Astrocyte of the spinal cord (primary cell): Measurements from ENCODE around the gene PTPRD.

Experiments used
- DNase-seq: peaks from one replicate; pipeline ENCODE4 v3.0.0; 2011; ENCODE audit warnings: low read depth, low spot score
- H3K4me3 ChIP-seq: 2 replicates; pipeline ENCODE4 v1.5.1; 2011; ENCODE audit warnings: low read depth, mild to moderate bottlenecking, low read length, moderate library complexity
- in situ Hi-C: cut with HindIII; loops from 2 replicates; pipeline ENCODE4 v1.10.0; 2017; ENCODE audit warnings: low sequenced_read_pairs
- TF ChIP-seq, protein P1 (sequence below): IDR thresholded peaks from 2 replicates; pipeline ENCODE4 v1.5.1; 2012; ENCODE audit warnings: low read depth, mild to moderate bottlenecking, low read length, inconsistent platforms

PTPRD gene

DNA sequence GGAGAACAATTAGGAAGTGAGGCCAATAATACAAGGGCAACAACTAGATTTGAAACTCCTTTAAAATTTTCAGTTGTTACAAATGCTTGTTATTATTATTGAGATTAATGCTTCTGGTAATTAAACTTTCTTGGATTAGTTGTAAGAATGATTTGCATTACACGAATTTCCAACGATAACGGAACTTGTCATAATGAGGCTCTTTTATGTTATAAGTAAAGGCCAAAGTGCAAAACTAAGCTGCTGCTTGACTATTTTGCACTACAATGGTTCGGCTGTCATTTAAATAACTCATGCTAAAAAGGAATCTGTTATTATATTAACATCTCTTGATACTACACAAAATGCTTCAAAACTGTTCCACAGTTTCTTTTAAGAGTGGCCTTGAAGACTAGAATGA is 1007.1 kb downstream of the PTPRD start:
- TF ChIP-seq, protein P1, sequence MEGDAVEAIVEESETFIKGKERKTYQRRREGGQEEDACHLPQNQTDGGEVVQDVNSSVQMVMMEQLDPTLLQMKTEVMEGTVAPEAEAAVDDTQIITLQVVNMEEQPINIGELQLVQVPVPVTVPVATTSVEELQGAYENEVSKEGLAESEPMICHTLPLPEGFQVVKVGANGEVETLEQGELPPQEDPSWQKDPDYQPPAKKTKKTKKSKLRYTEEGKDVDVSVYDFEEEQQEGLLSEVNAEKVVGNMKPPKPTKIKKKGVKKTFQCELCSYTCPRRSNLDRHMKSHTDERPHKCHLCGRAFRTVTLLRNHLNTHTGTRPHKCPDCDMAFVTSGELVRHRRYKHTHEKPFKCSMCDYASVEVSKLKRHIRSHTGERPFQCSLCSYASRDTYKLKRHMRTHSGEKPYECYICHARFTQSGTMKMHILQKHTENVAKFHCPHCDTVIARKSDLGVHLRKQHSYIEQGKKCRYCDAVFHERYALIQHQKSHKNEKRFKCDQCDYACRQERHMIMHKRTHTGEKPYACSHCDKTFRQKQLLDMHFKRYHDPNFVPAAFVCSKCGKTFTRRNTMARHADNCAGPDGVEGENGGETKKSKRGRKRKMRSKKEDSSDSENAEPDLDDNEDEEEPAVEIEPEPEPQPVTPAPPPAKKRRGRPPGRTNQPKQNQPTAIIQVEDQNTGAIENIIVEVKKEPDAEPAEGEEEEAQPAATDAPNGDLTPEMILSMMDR = no peak
- in situ Hi-C loops = no loop called here

DNA sequence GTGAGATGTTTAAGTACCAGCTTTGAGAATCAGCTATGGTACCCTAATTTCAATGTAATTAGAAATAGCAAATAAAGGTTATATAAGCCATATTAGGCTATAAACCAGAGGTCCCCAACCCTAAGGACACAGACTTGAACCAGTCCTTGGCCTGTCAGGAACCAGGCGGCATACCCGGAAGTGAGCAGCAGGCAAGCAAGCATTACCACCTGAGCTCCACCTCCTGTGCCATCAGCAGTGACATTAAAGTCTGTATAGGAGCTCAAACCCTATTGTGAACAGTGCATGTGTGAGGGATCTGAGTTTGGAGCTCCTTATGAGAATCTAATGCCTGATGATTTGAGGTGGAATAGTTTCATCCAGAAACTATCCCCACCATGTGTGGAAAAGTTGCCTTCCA is 1009.5 kb downstream of the PTPRD start:
- no peak for DNase-seq
- in situ Hi-C loops = no loop called here
- H3K4me3 ChIP-seq = no peak overlapping the region
- TF ChIP-seq, protein P1 = no peak

More for the DNA sequence above, 1007.1 kb downstream of the PTPRD start:
- no peak for DNase-seq
- H3K4me3 ChIP-seq = no peak overlapping the region

DNA sequence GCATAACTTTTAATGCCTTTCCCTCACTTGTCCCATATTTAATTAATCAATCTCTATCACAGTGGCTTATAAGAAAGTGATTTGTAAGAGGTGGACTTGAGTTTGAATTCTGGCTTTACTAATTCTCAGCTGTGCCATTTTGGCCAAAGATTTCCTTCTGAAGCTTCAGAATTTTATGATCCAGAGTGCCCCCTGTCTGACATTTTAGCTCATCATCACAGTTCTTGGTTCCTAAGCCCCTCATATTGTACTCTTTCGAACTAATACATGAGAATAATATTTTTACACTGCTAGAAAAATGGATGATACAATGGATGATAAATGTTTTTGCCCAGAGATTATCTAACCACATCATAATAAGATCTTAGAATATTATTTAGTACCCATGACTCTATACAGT is 1014.1 kb downstream of the PTPRD start:
- no peak for DNase-seq
- TF ChIP-seq, protein P1 = no peak
- no peak overlapping the region for H3K4me3 ChIP-seq
- in situ Hi-C loops = no loop called here

DNA sequence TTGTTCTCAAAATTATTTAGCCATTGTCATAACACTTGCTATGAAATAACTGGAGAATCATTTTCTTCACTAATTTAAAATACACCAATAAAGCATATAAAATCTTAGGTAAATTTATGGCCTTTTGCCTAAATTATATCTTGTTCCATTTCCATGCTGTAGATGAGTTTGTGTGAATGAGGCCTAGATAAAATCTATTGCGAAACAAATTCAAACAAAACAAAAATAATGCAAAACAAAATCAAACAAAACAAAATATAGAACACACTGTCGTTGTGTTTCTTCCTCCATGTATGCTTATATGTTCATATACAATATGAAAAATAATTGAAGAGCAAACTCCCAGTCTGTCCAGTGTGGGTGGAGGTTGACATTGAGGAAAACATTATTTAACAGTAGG is 1020.7 kb downstream of the PTPRD start:
- in situ Hi-C loops = no loop called here

DNA sequence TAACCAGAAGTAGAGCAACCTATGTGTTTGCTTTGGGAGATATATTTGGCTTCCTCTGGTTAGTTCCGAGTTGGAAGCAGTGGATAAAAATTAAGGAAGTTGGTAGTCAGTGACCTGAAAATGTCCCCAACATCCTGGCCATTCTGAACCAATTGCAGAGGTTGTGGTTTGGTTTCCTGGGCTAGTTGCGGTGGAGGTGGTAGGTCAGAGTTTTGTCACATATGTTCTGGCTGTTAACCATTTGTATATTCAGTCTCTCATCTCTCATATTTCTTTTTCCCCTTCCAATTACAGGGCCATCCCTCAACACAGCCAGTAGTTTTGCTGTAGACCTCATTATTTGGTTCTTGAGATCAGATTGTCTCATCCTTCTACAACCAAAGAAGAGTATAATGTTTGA is 1026.9 kb downstream of the PTPRD start:
- DNase-seq = no peak
- in situ Hi-C loops = no loop called here
- H3K4me3 ChIP-seq = no peak overlapping the region
- TF ChIP-seq, protein P1 = no peak

More for the DNA sequence above, 1020.7 kb downstream of the PTPRD start:
- H3K4me3 ChIP-seq = no peak overlapping the region
- TF ChIP-seq, protein P1 = no peak
- DNase-seq = no peak

DNA sequence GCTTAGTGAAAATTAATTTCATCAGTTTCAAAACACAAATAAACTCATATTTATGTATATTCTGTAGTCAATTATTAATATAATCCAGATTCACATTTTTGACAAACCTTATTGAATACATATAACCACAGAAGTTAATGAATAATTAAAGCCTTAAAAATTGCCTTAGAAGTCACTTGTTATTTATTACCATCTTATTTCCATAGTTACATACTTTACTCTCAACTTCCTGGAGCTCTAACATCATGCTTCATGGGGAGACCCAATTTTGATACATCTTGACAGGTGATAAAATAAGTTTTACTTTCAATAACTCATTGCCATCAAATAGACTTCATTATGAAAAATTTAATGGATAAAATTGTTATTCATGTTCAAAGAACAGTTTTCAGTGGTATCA is 1038.7 kb downstream of the PTPRD start:
- DNase-seq = no peak
- TF ChIP-seq, protein P1 = no peak
- H3K4me3 ChIP-seq = no peak overlapping the region
- in situ Hi-C loops = no loop called here

DNA sequence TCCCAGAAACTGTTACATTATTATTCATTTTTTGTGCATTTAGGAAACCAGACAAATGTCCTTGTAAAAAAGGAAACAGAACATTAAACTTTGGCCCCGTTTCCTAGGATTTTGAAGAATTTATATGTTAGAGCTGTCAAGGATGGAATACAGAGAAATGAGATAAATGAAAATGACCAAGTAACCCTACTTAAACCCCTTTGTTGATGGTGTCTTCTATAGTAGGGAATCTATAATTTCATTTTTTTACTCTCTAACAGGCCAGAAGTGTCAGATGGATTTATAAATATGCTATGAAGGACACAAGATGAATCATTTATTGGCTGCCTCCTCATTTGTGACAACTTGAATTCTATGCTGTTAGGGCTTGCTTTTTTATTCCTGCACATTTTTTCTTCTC is 1047.1 kb downstream of the PTPRD start:
- H3K4me3 ChIP-seq = no peak overlapping the region
- in situ Hi-C loops = no loop called here
- DNase-seq = no peak
- TF ChIP-seq, protein P1 = no peak
